T-cell (primary cell): Measurements from ENCODE around the gene OR2V2. TPM values are rescaled to one million over a fixed set of nuclear protein-coding genes. Genes with fewer than 3 reads are reported as not detected.

ENCODE experiments used
- ATAC-seq, 4 experiments: fragments of 200-7000 bp in 3 of 4; fragments of 150-1000 bp in 1 of 4; cut with Tn5 transposase; replicated peaks in 1 of 4; 1 replicate in 3 of 4; 2 replicates in 1 of 4; pipeline ENCODE4 v1.10.0; 2021; ENCODE audit warnings: moderate library complexity in 3 of 4, mild to moderate bottlenecking in 2 of 4, moderate number of reproducible peaks in 1 of 4
- CTCF ChIA-PET, 2 donors: fragments of 300-600 bp; sonication (Branson Sonifier 250); formaldehyde crosslinking; loops; one replicate each; lab custom pipeline; 2022; ENCODE audit warnings: antibody characterized with exemption in 2 of 2; lab: Charles Lee
- POLR2A ChIA-PET, 2 donors: fragments of 300-600 bp; sonication (Branson Sonifier 250); formaldehyde crosslinking; loops; one replicate each; lab custom pipeline; 2022; ENCODE audit warnings: antibody characterized with exemption in 2 of 2; lab: Charles Lee
- DNase-seq, 35 experiments: peaks; one replicate each; pipeline versions ENCODE4 v3.0.0 to v3.0.0-alpha.2; 2013 to 2023
- H3K27ac ChIP-seq: one replicate; pipeline ENCODE4 v1.5.1; 2013; ENCODE audit warnings: low read length
- H3K27me3 ChIP-seq, 2 experiments: replicated peaks in 1 of 2; 1 replicate in 1 of 2; 2 replicates in 1 of 2; pipeline versions ENCODE4 v1.6.1 to v1.7.0; 2013; ENCODE audit warnings: low read length in 1 of 2, mixed read lengths in 1 of 2; ENCODE audit not compliant: control insufficient read depth in 2 of 2, insufficient read depth in 2 of 2; ENCODE audit errors: extremely low read depth in 1 of 2
- H3K36me3 ChIP-seq, 2 donors: 1 replicate in 1 of 2; 2 replicates in 1 of 2; pipeline versions ENCODE4 v1.6.1 to v1.7.0; 2013; ENCODE audit warnings: low read length in 1 of 2; ENCODE audit not compliant: control insufficient read depth in 2 of 2, insufficient read depth in 1 of 2; ENCODE audit errors: extremely low read depth in 1 of 2
- H3K4me1 ChIP-seq, 2 experiments: 1 replicate in 1 of 2; 2 replicates in 1 of 2; pipeline versions ENCODE4 v1.6.1 to v1.7.0; 2013; ENCODE audit warnings: low read length in 2 of 2, mixed read lengths in 1 of 2; ENCODE audit not compliant: insufficient read depth in 2 of 2, control insufficient read depth in 1 of 2; ENCODE audit errors: extremely low read depth in 1 of 2
- H3K4me3 ChIP-seq, 2 donors: 1 replicate in 1 of 2; 2 replicates in 1 of 2; pipeline versions ENCODE4 v1.5.1 to v1.7.0; 2013; ENCODE audit warnings: mild to moderate bottlenecking in 2 of 2, low read length in 1 of 2, moderate library complexity in 1 of 2; ENCODE audit not compliant: control insufficient read depth in 1 of 2; ENCODE audit errors: extremely low read depth in 1 of 2
- H3K9me3 ChIP-seq: 2 replicates; pipeline ENCODE4 v1.7.0; 2013
- H3K27ac Mint-ChIP-seq, 2 donors: one replicate each; pipeline ENCODE4 v1.8.0; 2020 to 2021; ENCODE audit warnings: mild to moderate bottlenecking in 2 of 2, mixed read lengths in 2 of 2
- H3K27me3 Mint-ChIP-seq, 2 donors: one replicate each; pipeline ENCODE4 v1.8.0; 2021 to 2022; ENCODE audit warnings: mixed read lengths in 2 of 2
- H3K36me3 Mint-ChIP-seq: one replicate; pipeline ENCODE4 v1.8.0; 2021; ENCODE audit warnings: mixed read lengths
- H3K4me1 Mint-ChIP-seq, 3 donors: one replicate each; pipeline ENCODE4 v1.8.0; 2020 to 2022; ENCODE audit warnings: mixed read lengths in 3 of 3, mild to moderate bottlenecking in 1 of 3
- H3K4me3 Mint-ChIP-seq, 3 donors: one replicate each; pipeline ENCODE4 v1.8.0; 2020 to 2022; ENCODE audit warnings: mild to moderate bottlenecking in 3 of 3, mixed read lengths in 3 of 3, moderate library complexity in 3 of 3
- H3K9me3 Mint-ChIP-seq, 3 donors: one replicate each; pipeline ENCODE4 v1.8.0; 2020 to 2022; ENCODE audit warnings: mixed read lengths in 3 of 3
- WGBS: methylation state at CpG from one replicate; pipeline ENCODE4 v1.1.5; 2013; ENCODE audit warnings: missing lambda C conversion rate; ENCODE audit not compliant: insufficient coverage; 5-methylcytosine and 5-hydroxymethylcytosine counted together
- total RNA-seq, 35 experiments: library from RNA in 6 of 35; stranded (reverse) in 6 of 35; fragments of 120-200 nt in 1 of 35; gene quantifications; one replicate each; pipeline versions ENCODE4 v1.2.1 to v1.2.4 and lab custom pipeline; 2013 to 2026

The OR2V2 gene
- total RNA-seq, 5 donors from 2014 or later (not counting 1 experiment from before 2014, with no cell fraction given): not detected

DNA sequence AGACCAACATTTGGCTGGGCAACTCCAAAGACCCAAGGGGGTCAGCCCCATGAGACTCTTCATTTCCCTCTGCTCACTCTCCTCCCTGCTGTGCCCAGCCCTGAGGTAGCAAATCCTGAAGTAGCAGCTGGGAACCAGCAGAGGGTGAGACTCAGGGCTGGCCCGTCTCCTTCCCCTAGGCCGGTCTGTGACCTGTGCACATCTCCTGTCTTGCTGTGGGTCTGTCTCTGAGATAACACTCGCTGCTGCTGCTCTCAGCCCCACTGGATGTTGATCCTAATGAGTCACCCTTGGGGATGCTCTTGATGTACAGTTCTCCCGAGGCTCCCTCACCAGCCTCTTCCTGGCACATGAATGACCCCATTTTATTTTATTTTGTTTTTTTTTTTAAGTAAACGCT is 9.1 kb upstream of the OR2V2 start:
- no peak for ATAC-seq
- no peak for DNase-seq
- POLR2A ChIA-PET: no interaction called here
- no peaks in the 10 kb centered on the region for H3K36me3 Mint-ChIP-seq
- Histone ChIP-seq H3K9me3 (no peaks in the 10 kb centered on the region), H3K4me3 (no peak overlapping the region), H3K27ac (no peak overlapping the region), H3K36me3 (no peaks in the 10 kb centered on the region), H3K27me3 (peaks cover 0 to 37% of the 10 kb centered on the region in 2 experiments), H3K4me1 (no peaks in the 10 kb centered on the region)
- peaks cover 9 to 39% (median 15%) of the 10 kb centered on the region in 3 donors for H3K9me3 Mint-ChIP-seq
- CTCF ChIA-PET: no interaction called here
- 45% methylated on average over 3 of the region's 5 CpGs for WGBS
- H3K4me3 Mint-ChIP-seq: no peak overlapping the region
- no peak overlapping the region for H3K27ac Mint-ChIP-seq
- no peaks in the 10 kb centered on the region for H3K4me1 Mint-ChIP-seq
- H3K27me3 Mint-ChIP-seq: peaks cover 23 to 41% of the 10 kb centered on the region in 2 donors

DNA sequence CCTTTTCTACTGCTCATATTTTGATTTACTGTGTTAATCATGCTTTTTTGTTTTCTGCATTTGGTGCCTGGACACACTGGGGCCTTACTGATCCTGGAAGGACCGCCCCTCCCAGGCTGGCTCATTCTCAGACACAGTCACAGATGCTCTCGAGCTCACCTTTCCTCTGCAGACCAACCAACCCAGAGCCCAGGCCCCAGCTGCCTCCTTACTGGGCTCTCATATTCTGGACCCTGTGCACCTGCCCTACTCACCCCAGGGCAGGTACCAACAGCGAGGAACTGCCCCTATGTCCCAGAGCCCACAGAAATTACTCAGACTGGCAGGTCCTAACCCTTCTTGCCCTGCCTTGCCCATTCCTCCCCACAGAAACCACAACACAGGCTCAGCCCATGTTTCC is 6.6 kb upstream of the OR2V2 start:
- no peaks in the 10 kb centered on the region for H3K9me3 ChIP-seq
- no peaks in the 10 kb centered on the region for H3K4me1 Mint-ChIP-seq
- no peak for ATAC-seq
- ChIA-PET POLR2A (interaction anchor here in 1 of 2 donors (0.9 kb wide), 1 partner anchor 264 kb away, joined by 3 read pairs; no protein-coding TSS in a partner anchor), CTCF (no interaction called here)
- H3K36me3 Mint-ChIP-seq: no peaks in the 10 kb centered on the region
- H3K9me3 Mint-ChIP-seq: peaks cover 9 to 39% (median 15%) of the 10 kb centered on the region in 3 donors
- H3K27me3 ChIP-seq: peaks cover 0 to 29% of the 10 kb centered on the region in 2 experiments
- no peak for DNase-seq
- H3K27me3 Mint-ChIP-seq: peaks cover 32 to 43% of the 10 kb centered on the region in 2 donors
- no peak overlapping the region for H3K4me3 Mint-ChIP-seq
- no peaks in the 10 kb centered on the region for H3K4me1 ChIP-seq
- WGBS: 61% methylated on average over 3 of the region's 3 CpGs
- H3K36me3 ChIP-seq: no peaks in the 10 kb centered on the region
- no peak overlapping the region for H3K27ac Mint-ChIP-seq
- H3K4me3 ChIP-seq: no peak overlapping the region
- no peak overlapping the region for H3K27ac ChIP-seq

DNA sequence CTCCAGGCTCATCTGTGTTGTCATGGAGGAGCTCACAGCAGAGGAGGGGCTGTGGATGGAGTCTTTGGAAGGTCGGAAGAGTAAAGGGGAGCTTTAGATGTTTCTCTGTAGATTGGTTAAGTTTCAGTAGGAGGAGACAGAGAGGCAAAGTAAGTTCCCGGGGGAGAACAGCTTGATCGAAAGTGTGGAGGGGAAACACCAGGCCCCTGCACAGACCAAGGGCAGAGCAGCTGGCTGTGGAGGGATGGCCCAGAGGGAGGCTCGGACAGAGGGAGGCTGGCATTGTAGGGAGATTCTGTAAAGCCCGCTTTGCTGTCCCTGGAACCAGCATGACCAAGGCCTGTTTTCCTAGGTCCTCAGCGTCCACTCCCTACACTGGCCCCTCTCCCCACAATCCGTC is 5.3 kb upstream of the OR2V2 start:
- no peak overlapping the region for H3K27ac Mint-ChIP-seq
- CTCF ChIA-PET: no interaction called here
- ATAC-seq: no peak

DNA sequence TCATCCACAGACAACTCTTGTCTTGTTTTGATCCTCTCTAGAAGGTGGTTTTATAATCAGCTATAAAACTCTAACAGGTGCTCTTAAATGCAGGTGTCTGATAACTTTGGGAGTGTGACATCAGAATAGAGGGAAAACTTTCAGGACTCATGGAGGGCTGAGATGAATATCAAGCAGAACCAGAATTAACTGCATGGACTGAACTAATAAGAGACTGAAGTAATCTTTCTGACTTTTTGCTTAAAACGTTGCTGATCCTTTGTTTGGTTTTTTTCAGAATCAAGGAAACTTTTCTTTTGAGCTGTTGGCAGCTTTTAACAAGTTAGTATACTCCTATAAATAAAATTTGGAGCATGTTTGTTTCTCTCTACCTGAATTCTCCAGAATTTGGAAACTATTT is 2.3 kb upstream of the OR2V2 start:
- ATAC-seq (no peak), DNase-seq (no peak)
- Mint-ChIP-seq H3K9me3 (peaks cover 2 to 8% (median 2%) of the 10 kb centered on the region in 3 donors), H3K27me3 (peaks cover 57 to 76% of the 10 kb centered on the region in 2 donors), H3K4me1 (no peaks in the 10 kb centered on the region), H3K27ac (no peak overlapping the region), H3K36me3 (no peaks in the 10 kb centered on the region), H3K4me3 (no peak overlapping the region)
- Histone ChIP-seq H3K27me3 (peaks cover 0 to 52% of the 10 kb centered on the region in 2 experiments), H3K27ac (no peak overlapping the region), H3K9me3 (no peaks in the 10 kb centered on the region), H3K36me3 (no peaks in the 10 kb centered on the region), H3K4me3 (no peak overlapping the region), H3K4me1 (no peaks in the 10 kb centered on the region)
- no CpG with 5 or more reads among the region's 1 CpG for WGBS
- ChIA-PET POLR2A (no interaction called here), CTCF (no interaction called here)

More for the DNA sequence above, 5.3 kb upstream of the OR2V2 start:
- peaks cover 0 to 32% of the 10 kb centered on the region in 2 experiments for H3K27me3 ChIP-seq
- peaks cover 40 to 51% of the 10 kb centered on the region in 2 donors for H3K27me3 Mint-ChIP-seq
- H3K36me3 Mint-ChIP-seq: no peaks in the 10 kb centered on the region
- POLR2A ChIA-PET: interaction anchor here in 1 of 2 donors (0.6 kb wide), 1 partner anchor 62 kb away, joined by 8 read pairs; no protein-coding TSS in a partner anchor
- H3K4me1 Mint-ChIP-seq: no peaks in the 10 kb centered on the region
- no peak overlapping the region for H3K4me3 Mint-ChIP-seq
- WGBS: 50% methylated on average over 1 of the region's 7 CpGs
- H3K27ac ChIP-seq: no peak overlapping the region
- no peak for DNase-seq
- no peaks in the 10 kb centered on the region for H3K4me1 ChIP-seq
- H3K36me3 ChIP-seq: no peaks in the 10 kb centered on the region
- H3K4me3 ChIP-seq: no peak overlapping the region
- no peaks in the 10 kb centered on the region for H3K9me3 ChIP-seq
- peaks cover 9 to 36% (median 15%) of the 10 kb centered on the region in 3 donors for H3K9me3 Mint-ChIP-seq

DNA sequence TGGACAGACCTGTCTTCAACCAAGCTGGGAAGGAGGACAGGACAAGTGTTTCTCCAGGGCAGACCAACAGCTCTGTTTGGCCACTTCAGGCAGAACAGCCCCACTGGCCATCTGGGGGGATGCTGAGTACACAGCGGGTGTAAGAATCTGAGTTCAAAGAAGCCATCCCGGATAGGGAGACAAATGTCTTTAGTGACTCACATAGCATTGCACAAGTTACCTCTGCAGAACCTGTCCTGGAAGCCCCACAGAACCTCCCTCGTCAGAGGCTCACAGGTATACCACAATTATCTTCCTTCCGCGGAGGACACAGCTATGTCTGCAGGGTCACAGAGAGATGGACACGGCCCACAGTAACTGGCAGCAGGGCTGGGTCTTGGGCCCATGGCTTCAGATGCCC is 2.0 kb downstream of the OR2V2 start:
- CTCF ChIA-PET: no interaction called here
- no peaks in the 10 kb centered on the region for H3K4me1 ChIP-seq
- H3K27ac Mint-ChIP-seq: no peak overlapping the region
- no peaks in the 10 kb centered on the region for H3K9me3 ChIP-seq
- H3K27me3 Mint-ChIP-seq: peaks cover 31 to 53% of the 10 kb centered on the region in 2 donors
- 77% methylated on average over 6 of the region's 6 CpGs for WGBS
- ATAC-seq (no peak), DNase-seq (no peak)
- no peaks in the 10 kb centered on the region for H3K36me3 ChIP-seq
- peaks cover 0 to 48% of the 10 kb centered on the region in 2 experiments for H3K27me3 ChIP-seq
- no peak overlapping the region for H3K4me3 ChIP-seq
- peaks cover 0 to 7% (median 2%) of the 10 kb centered on the region in 3 donors for H3K4me1 Mint-ChIP-seq
- no peak overlapping the region for H3K27ac ChIP-seq
- H3K9me3 Mint-ChIP-seq: no peaks in the 10 kb centered on the region
- H3K36me3 Mint-ChIP-seq: no peaks in the 10 kb centered on the region
- POLR2A ChIA-PET: no interaction called here
- H3K4me3 Mint-ChIP-seq: no peak overlapping the region

DNA sequence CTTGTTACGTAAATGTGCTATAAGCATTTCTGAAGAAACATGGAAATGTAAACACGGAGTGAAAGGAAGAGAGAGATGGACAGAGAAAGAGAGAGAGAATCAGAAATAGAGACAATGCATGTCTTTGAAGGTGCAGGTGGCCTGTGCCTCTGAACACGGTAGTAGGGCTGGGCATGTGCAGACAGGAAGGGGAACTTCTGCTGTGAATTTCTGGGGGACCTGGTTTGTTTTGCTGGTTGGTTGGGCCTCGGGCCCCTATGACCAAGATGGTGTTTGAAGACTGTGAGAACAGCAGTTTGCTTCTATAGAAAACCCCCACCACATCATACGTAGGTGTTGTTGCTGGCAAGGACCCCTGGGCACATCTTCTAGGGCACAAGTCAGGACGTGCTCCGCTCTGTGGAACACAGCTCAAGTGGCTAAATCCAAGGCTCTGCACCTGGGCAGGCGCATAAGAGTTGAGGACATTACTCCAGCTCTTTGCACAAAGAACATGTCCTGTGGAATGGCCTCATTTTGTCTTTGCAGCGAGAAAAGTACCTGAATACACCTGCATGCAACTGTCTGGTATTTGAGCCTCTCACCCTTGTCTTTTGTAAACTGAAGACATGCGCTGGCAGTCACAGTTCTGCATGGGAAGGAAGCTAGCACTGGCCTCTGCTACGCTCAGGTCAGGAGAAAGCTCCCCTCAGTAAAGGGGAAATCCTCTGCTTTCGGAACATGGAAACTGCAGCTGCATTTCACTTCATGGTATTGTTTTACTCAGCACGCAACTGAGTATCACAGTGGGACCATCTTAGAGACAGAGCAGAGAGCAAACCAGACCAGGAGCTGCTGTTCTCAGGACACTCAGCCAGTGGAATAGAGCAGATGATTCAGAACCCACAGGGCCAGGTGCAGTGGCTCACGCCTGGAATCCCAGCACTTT is 2.7 kb downstream of the OR2V2 start:
- Mint-ChIP-seq H3K27me3 (peaks cover 29 to 49% of the 10 kb centered on the region in 2 donors), H3K27ac (no peak overlapping the region), H3K36me3 (no peaks in the 10 kb centered on the region), H3K4me3 (no peak overlapping the region), H3K4me1 (peaks cover 0 to 7% (median 2%) of the 10 kb centered on the region in 3 donors), H3K9me3 (peaks cover 0 to 3% (median 0%) of the 10 kb centered on the region in 3 donors)
- peaks cover 0 to 48% of the 10 kb centered on the region in 2 experiments for H3K27me3 ChIP-seq
- POLR2A ChIA-PET: no interaction called here
- CTCF ChIA-PET: no interaction called here
- no peak for DNase-seq
- no peak overlapping the region for H3K27ac ChIP-seq
- WGBS: 78% methylated on average over 12 of the region's 14 CpGs
- H3K4me3 ChIP-seq: no peak overlapping the region
- no peaks in the 10 kb centered on the region for H3K36me3 ChIP-seq
- H3K9me3 ChIP-seq: no peaks in the 10 kb centered on the region
- no peak for ATAC-seq
- H3K4me1 ChIP-seq: no peaks in the 10 kb centered on the region
